BJ (cell line): ENCODE results near the gene YJU2. TPM values are rescaled to one million over a fixed set of nuclear protein-coding genes. Genes with fewer than 3 reads are reported as not detected.
"Not testable (repeated sequence)": the region's sequence is repeated elsewhere in the genome, so short reads cannot be mapped to it uniquely, and the experiment has no call there.

Experiments used
- CTCF ChIA-PET: fragments of 350-600 bp; formaldehyde crosslinking; extraction: SDS; loops from one replicate; lab custom pipeline; 2021; ENCODE audit warnings: antibody characterized with exemption, inconsistent platforms; lab: Yijun Ruan, JAX
- POLR2A ChIA-PET: fragments of 300-600 bp; sonication (Branson Sonifier 250); formaldehyde crosslinking; extraction: SDS; loops from one replicate; lab custom pipeline; 2021; ENCODE audit warnings: antibody characterized with exemption; lab: Charles Lee
- DNase-seq: peaks from one replicate; pipeline ENCODE4 v3.0.0-alpha.2; 2011; ENCODE audit warnings: low read depth
- H3K27me3 ChIP-seq: 2 replicates; pipeline ENCODE4 v1.6.0; 2011; ENCODE audit warnings: low read length; ENCODE audit not compliant: control insufficient read depth, insufficient read depth
- H3K36me3 ChIP-seq: 2 replicates; pipeline ENCODE4 v1.5.1; 2011; ENCODE audit warnings: low read length; ENCODE audit not compliant: control insufficient read depth, insufficient read depth
- H3K4me3 ChIP-seq: 2 replicates; pipeline ENCODE4 v1.5.1; 2011; ENCODE audit warnings: low read depth, mild to moderate bottlenecking, control low read depth, low read length
- polyA plus RNA-seq: library from polyadenylated mRNA; depleted of rRNA; stranded (reverse); fragments of >200 nt; gene quantifications from 2 replicates; pipeline ENCODE4 v1.2.3, GENCODE V29; 2011
- TF ChIP-seq, protein P1 (sequence below): IDR thresholded peaks from 2 replicates; pipeline ENCODE4 v1.5.1; 2011; ENCODE audit warnings: low read depth, mild to moderate bottlenecking, control low read depth, inconsistent platforms, low read length, moderate library complexity; ENCODE audit not compliant: insufficient read depth

YJU2 gene
- polyA plus RNA-seq, 1 experiment = 14.5 TPM

GRCh38 chr19:4238831-4239230 lies 8.0 kb upstream of the YJU2 start:
- TF ChIP-seq, protein P1, sequence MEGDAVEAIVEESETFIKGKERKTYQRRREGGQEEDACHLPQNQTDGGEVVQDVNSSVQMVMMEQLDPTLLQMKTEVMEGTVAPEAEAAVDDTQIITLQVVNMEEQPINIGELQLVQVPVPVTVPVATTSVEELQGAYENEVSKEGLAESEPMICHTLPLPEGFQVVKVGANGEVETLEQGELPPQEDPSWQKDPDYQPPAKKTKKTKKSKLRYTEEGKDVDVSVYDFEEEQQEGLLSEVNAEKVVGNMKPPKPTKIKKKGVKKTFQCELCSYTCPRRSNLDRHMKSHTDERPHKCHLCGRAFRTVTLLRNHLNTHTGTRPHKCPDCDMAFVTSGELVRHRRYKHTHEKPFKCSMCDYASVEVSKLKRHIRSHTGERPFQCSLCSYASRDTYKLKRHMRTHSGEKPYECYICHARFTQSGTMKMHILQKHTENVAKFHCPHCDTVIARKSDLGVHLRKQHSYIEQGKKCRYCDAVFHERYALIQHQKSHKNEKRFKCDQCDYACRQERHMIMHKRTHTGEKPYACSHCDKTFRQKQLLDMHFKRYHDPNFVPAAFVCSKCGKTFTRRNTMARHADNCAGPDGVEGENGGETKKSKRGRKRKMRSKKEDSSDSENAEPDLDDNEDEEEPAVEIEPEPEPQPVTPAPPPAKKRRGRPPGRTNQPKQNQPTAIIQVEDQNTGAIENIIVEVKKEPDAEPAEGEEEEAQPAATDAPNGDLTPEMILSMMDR = no peak
- ChIA-PET POLR2A (no interaction called here), CTCF (interaction anchor here (0.6 kb wide), 1 partner anchor 1544 kb away, joined by 3 read pairs; no protein-coding TSS in a partner anchor)

GRCh38 chr19:4241824-4242430 lies 5.0 kb upstream of the YJU2 start:
- POLR2A ChIA-PET = no interaction called here
- Histone ChIP-seq H3K4me3 (no peak overlapping the region), H3K36me3 (no peaks in the 10 kb centered on the region), H3K27me3 (no peaks in the 10 kb centered on the region)
- CTCF ChIA-PET = interaction anchor here (0.7 kb wide), 1 partner anchor 9 kb away, joined by 3 read pairs; no protein-coding TSS in a partner anchor
- TF ChIP-seq, protein P1 = no peak
- DNase-seq = no peak

More at GRCh38 chr19:4238831-4239230, 8.0 kb upstream of the YJU2 start:
- Histone ChIP-seq H3K36me3 (no peaks in the 10 kb centered on the region), H3K27me3 (no peaks in the 10 kb centered on the region), H3K4me3 (no peak overlapping the region)
- DNase-seq = no peak

- H3K27me3 ChIP-seq, POLR2A ChIA-PET, CTCF ChIA-PET, H3K4me3 ChIP-seq, H3K36me3 ChIP-seq, DNase-seq: not testable (repeated sequence)
These were observed 942 bp upstream of the YJU2 start for GRCh38 chr19:4245938-4246337.

GRCh38 chr19:4256563-4256962 lies 9.7 kb downstream of the YJU2 start:
- ChIA-PET POLR2A (no interaction called here), CTCF (interaction anchor here (0.6 kb wide), 1 partner anchor 322 kb away, joined by 3 read pairs; no protein-coding TSS in a partner anchor)
- Histone ChIP-seq H3K27me3 (no peaks in the 10 kb centered on the region), H3K4me3 (no peak overlapping the region), H3K36me3 (peaks cover 23% of the 10 kb centered on the region)
- TF ChIP-seq, protein P1 = peak; percentile 17; the same call in 1 of the 2 replicates
- no peak for DNase-seq

DNA sequence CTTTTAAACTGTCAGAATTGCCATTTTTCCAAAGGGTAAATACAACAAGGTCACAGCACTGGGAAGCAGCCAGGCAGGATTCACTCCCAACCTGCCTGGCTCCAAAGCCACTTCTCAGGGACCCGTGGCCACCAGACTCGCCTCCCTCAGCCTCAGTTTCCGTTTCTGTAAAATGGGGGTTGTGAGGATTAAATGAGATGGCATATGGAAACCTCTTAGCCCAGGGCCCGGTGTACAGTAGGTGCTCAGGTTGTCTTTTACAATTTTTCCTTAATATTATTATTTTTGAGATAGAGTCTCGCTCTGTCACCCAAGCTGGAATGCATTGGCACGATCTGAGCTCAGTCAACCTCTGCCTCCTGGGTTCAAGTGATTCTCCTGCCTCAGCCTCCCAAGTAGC lies 10.1 kb downstream of the YJU2 start:
- Histone ChIP-seq H3K36me3 (peaks cover 26% of the 10 kb centered on the region), H3K4me3 (no peak overlapping the region), H3K27me3 (no peaks in the 10 kb centered on the region)
- ChIA-PET CTCF (interaction anchor here (0.6 kb wide), 1 partner anchor 323 kb away, joined by 3 read pairs; no protein-coding TSS in a partner anchor), POLR2A (no interaction called here)
- DNase-seq = no peak
- TF ChIP-seq, protein P1 = no peak
